ENCODE measurements around the gene ZP2. TPM values are rescaled to one million over a fixed set of nuclear protein-coding genes. Genes with fewer than 3 reads are reported as not detected.

ZP2 gene
- total RNA-seq (not detected), polyA plus RNA-seq (not detected)
- long read RNA-seq, donor 1, result 0 reads
- long read RNA-seq, donor 2, result 0 reads
- long read RNA-seq, donor 3, result 0 reads

- WGBS, 2 donors, result 55 to 68% methylated on average over 5 of the region's 5 CpGs
- Histone ChIP-seq H3K27ac (no peak within 1 kb of the TSS), H3K4me3 (no peak within 1 kb of the TSS), H3K9me3 (no peaks in the 10 kb centered on the region), H3K4me1 (no peaks in the 10 kb centered on the region), H3K36me3 (no peaks in the 10 kb centered on the region), H3K27me3 (peaks cover 0 to 40% (median 11%) of the 10 kb centered on the region in 7 donors)
- TF ChIP-seq CTCF (IDR thresholded peaks at IDR 0.05), result no peak
- intact Hi-C loops (cut with DNase I), result no loop called here
- no peak for DNase-seq
- no peak for ATAC-seq
These were observed at the start of gene ZP2 for GRCh38 chr16:21211486-21211885. TSS of gene ZP2 (minus strand) at chr16:21211574. CDS start at chr16:21211547, 27 bp downstream.

GRCh38 chr16:21257284-21257683 lies 45.9 kb upstream of the ZP2 start:
- no peak for ATAC-seq
- no peaks in the 10 kb centered on the region for H3K9me3 ChIP-seq
- intact Hi-C loops (cut with DNase I), result no loop called here

GRCh38 chr16:21256636-21257035 lies 45.3 kb upstream of the ZP2 start:
- WGBS, 2 donors, result 87% methylated on average over 2 of the region's 2 CpGs
- Histone ChIP-seq H3K36me3 (peaks cover 0 to 22% (median 0%) of the 10 kb centered on the region in 9 donors), H3K9me3 (no peaks in the 10 kb centered on the region), H3K27me3 (no peaks in the 10 kb centered on the region), H3K4me3 (no peak overlapping the region), H3K27ac (no peak overlapping the region), H3K4me1 (peaks cover 0 to 8% (median 1%) of the 10 kb centered on the region in 9 donors)
- intact Hi-C loops (cut with DNase I), result no loop called here
- TF ChIP-seq CTCF (IDR thresholded peaks at IDR 0.05), result no peak
- no peak for DNase-seq
- ATAC-seq, result no peak

More at GRCh38 chr16:21257284-21257683, 45.9 kb upstream of the ZP2 start:
- Histone ChIP-seq H3K27me3 (no peaks in the 10 kb centered on the region), H3K36me3 (peaks cover 0 to 22% (median 0%) of the 10 kb centered on the region in 9 donors), H3K4me3 (no peak overlapping the region), H3K27ac (no peak overlapping the region), H3K4me1 (peaks cover 0 to 15% (median 7%) of the 10 kb centered on the region in 9 donors)
- TF ChIP-seq CTCF (IDR thresholded peaks at IDR 0.05), result no peak
- 81 to 84% methylated on average over 4 of the region's 4 CpGs for WGBS, 2 donors
- DNase-seq, result no peak

- no peak overlapping the region for H3K4me3 ChIP-seq
- no peak overlapping the region for H3K27ac ChIP-seq
- TF ChIP-seq CTCF (IDR thresholded peaks at IDR 0.05), result no peak
- DNase-seq (no peak), ATAC-seq (no peak)
- intact Hi-C loops (cut with DNase I), result no loop called here
- WGBS, 2 donors, result 81 to 86% methylated on average over 3 of the region's 3 CpGs
- peaks cover 0 to 6% (median 0%) of the 10 kb centered on the region in 9 donors for H3K36me3 ChIP-seq
- no peaks in the 10 kb centered on the region for H3K9me3 ChIP-seq
- H3K4me1 ChIP-seq, result no peaks in the 10 kb centered on the region
- H3K27me3 ChIP-seq, result peaks cover 0 to 9% (median 0%) of the 10 kb centered on the region in 7 donors
These were observed 42.1 kb upstream of the ZP2 start for GRCh38 chr16:21253470-21253869.
